OCI-LY1 (cell line): ENCODE data around the gene ECSCR.
"Not testable (repeated sequence)": the region's sequence is repeated elsewhere in the genome, so short reads cannot be mapped to it uniquely, and the experiment has no call there.

Source experiments
- H2AFZ ChIP-seq: fragments of 200-600 bp; sonication (generic), shearing (Covaris generic); 2 replicates; pipeline ENCODE4 v1.6.0; 2014; ENCODE audit warnings: antibody characterized with exemption, mild to moderate bottlenecking, low read length
- H3F3A ChIP-seq: fragments of 200-600 bp; sonication (generic), shearing (Covaris generic); 2 replicates; pipeline ENCODE4 v1.6.0; 2014; ENCODE audit warnings: mild to moderate bottlenecking, antibody characterized with exemption, low read length, moderate library complexity; ENCODE audit not compliant: insufficient read depth
- H3K27ac ChIP-seq: fragments of 200-600 bp; sonication (generic); 2 replicates; pipeline ENCODE4 v1.5.1; 2014; ENCODE audit warnings: low read length, mixed run types, mild to moderate bottlenecking, low read depth; ENCODE audit not compliant: poor library complexity, severe bottlenecking
- H3K27me3 ChIP-seq: fragments of 200-600 bp; sonication (generic); 2 replicates; pipeline ENCODE4 v1.6.0; 2014; ENCODE audit warnings: antibody characterized with exemption, mild to moderate bottlenecking, low read length, moderate library complexity; ENCODE audit not compliant: insufficient read depth
- H3K36me3 ChIP-seq: fragments of 200-600 bp; sonication (generic); 2 replicates; pipeline ENCODE4 v1.6.1; 2014; ENCODE audit warnings: mild to moderate bottlenecking, antibody characterized with exemption, low read length, moderate library complexity, mixed read lengths; ENCODE audit not compliant: insufficient read depth
- H3K4me1 ChIP-seq: fragments of 200-600 bp; sonication (generic); 2 replicates; pipeline ENCODE4 v1.5.1; 2014; ENCODE audit warnings: mild to moderate bottlenecking, low read length, moderate library complexity; ENCODE audit not compliant: insufficient read depth, severe bottlenecking
- H3K4me2 ChIP-seq: fragments of 200-600 bp; sonication (generic), shearing (Covaris generic); 2 replicates; pipeline ENCODE4 v1.6.1; 2014; ENCODE audit warnings: low read length
- H3K4me3 ChIP-seq: fragments of 200-600 bp; sonication (generic); 2 replicates; pipeline ENCODE4 v1.5.1; 2014; ENCODE audit warnings: low read length, low read depth, mild to moderate bottlenecking, mixed read lengths; ENCODE audit not compliant: poor library complexity, severe bottlenecking
- H3K79me2 ChIP-seq: fragments of 200-600 bp; shearing (Covaris generic); 2 replicates; pipeline ENCODE4 v1.6.1; 2016; ENCODE audit warnings: mixed run types, low read length, mixed read lengths; ENCODE audit not compliant: insufficient read depth
- H3K9ac ChIP-seq: fragments of 200-600 bp; sonication (generic), shearing (Covaris generic); 2 replicates; pipeline ENCODE4 v1.6.1; 2014; ENCODE audit warnings: mild to moderate bottlenecking, low read length, mixed read lengths
- H3K9me2 ChIP-seq: fragments of 200-600 bp; sonication (generic), shearing (Covaris generic); 2 replicates; pipeline ENCODE4 v1.6.1; 2014; ENCODE audit warnings: low read depth, mild to moderate bottlenecking, low read length, mixed read lengths
- H3K9me3 ChIP-seq: fragments of 200-600 bp; shearing (Covaris generic); 2 replicates; pipeline ENCODE4 v1.6.1; 2014; ENCODE audit warnings: low read length, mixed read lengths
- H4K20me1 ChIP-seq: fragments of 200-600 bp; sonication (generic), shearing (Covaris generic); 2 replicates; pipeline ENCODE4 v1.6.0; 2016; ENCODE audit warnings: mild to moderate bottlenecking, low read length; ENCODE audit not compliant: insufficient read depth
- EZH2 ChIP-seq: fragments of 200-600 bp; sonication (generic), shearing (Covaris generic); IDR thresholded peaks from 2 replicates; pipeline ENCODE4 v1.8.0; 2017; ENCODE audit warnings: borderline replicate concordance, mixed run types, mild to moderate bottlenecking, antibody characterized with exemption, low read length, moderate library complexity, mixed read lengths
- TF ChIP-seq, protein P1 (sequence below): fragments of 200-600 bp; sonication (generic), shearing (Covaris generic); IDR thresholded peaks from 2 replicates; pipeline ENCODE4 v1.5.1; 2017; ENCODE audit warnings: mild to moderate bottlenecking, antibody characterized with exemption, low read length, moderate library complexity, mixed read lengths

Gene ECSCR

DNA sequence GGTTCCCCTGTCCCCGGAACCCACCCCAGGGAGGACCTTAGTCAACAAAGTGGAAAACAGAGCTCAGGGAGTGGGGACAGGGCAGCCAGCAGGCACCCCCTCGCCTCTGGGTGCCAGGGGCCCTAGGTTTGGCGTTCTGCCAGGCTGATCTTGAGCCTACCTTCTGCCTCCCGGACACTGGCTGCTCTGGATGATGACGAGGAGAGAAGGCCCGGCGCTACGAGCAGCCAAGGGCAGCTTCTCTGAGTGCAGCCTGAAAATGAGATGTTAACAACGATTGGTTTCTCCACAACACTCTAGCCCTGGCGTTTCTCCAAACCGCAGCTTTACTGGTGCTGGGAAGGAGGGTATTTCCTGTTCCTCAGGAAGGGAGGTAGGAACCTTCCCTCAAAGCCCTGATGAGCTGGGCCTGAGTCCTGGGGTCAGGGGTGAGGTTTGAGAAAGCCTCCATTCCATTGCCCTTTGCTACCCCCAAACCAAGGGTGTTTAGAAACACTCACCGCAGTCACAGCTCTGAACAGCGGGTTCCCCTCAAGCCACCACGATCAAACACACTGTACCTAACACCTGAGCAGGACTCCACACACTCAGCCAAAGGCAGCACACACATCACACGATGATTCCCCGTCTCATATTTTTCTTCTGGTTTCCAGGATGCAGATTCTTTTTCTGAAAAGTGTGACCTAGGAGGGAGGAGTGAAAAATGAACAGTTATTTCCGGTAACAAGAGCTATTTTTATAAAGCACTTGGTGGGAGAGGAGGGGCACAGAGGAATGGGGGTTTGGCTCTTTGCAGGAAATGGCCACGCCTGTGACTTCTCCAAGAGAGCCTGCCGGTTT lies 19.7 kb upstream of the ECSCR start, which contains the start of gene STING1:
Gene STING1 (minus strand): TSS at position 709 of the 840 bp plus-strand sequence. CDS start 1,054 bp downstream, outside the sequence.
- H3K9me2 ChIP-seq, result no peaks in the 10 kb centered on the region

DNA sequence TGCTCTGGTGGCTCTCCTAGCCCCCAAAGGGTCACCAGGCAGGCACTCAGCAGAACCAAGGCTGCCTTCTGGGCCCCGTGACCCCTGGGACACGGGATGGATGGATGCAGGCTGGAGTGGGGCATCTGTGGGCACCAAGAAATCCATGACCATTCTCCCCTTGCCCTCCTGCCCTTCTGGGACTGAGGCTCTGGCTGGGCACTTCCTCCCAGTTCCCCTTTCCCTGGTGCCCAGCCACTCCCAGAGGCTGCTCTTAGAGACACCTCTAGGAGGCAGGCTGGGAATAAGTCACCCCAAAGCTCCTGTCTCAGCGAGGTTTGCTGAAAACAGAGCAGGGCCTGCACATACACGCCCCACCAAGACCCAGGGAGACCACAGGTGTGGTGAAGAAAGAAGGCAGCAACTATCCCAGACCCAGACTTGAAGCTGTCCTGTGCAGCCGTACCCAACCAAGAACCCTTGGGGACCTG lies 19.1 kb upstream of the ECSCR start:
- H3K9me3 ChIP-seq, result no peaks in the 10 kb centered on the region
- H3K9ac ChIP-seq, result no peak overlapping the region
- no peak overlapping the region for H3K4me2 ChIP-seq
- H3K36me3 ChIP-seq, result no peaks in the 10 kb centered on the region
- H3K27me3 ChIP-seq, result peaks cover 3% of the 10 kb centered on the region; the same call in 1 of the 2 replicates
- H3K4me3 ChIP-seq, result no peak overlapping the region
- H2AFZ ChIP-seq, result no peak overlapping the region
- no peaks in the 10 kb centered on the region for H3K9me2 ChIP-seq
- no peaks in the 10 kb centered on the region for H4K20me1 ChIP-seq
- H3F3A ChIP-seq, result no peaks in the 10 kb centered on the region
- TF ChIP-seq, protein P1, sequence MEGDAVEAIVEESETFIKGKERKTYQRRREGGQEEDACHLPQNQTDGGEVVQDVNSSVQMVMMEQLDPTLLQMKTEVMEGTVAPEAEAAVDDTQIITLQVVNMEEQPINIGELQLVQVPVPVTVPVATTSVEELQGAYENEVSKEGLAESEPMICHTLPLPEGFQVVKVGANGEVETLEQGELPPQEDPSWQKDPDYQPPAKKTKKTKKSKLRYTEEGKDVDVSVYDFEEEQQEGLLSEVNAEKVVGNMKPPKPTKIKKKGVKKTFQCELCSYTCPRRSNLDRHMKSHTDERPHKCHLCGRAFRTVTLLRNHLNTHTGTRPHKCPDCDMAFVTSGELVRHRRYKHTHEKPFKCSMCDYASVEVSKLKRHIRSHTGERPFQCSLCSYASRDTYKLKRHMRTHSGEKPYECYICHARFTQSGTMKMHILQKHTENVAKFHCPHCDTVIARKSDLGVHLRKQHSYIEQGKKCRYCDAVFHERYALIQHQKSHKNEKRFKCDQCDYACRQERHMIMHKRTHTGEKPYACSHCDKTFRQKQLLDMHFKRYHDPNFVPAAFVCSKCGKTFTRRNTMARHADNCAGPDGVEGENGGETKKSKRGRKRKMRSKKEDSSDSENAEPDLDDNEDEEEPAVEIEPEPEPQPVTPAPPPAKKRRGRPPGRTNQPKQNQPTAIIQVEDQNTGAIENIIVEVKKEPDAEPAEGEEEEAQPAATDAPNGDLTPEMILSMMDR, result no peak
- no peak for TF ChIP-seq EZH2
- no peak overlapping the region for H3K27ac ChIP-seq
- H3K4me1 ChIP-seq, result no peaks in the 10 kb centered on the region
- H3K79me2 ChIP-seq, result no peaks in the 10 kb centered on the region

More for the DNA sequence above, 19.7 kb upstream of the ECSCR start, which contains the start of gene STING1:
- Histone ChIP-seq H3K4me3 (no peak within 1 kb of the TSS), H4K20me1 (no peaks in the 10 kb centered on the region), H3K4me1 (no peaks in the 10 kb centered on the region), H3K4me2 (no peak within 1 kb of the TSS), H3K9me3 (no peaks in the 10 kb centered on the region), H3K36me3 (no peaks in the 10 kb centered on the region), H3K79me2 (no peaks in the 10 kb centered on the region), H3K27ac (no peak within 1 kb of the TSS), H2AFZ (no peak within 1 kb of the TSS), H3K9ac (no peak within 1 kb of the TSS), H3F3A (no peaks in the 10 kb centered on the region), H3K27me3 (peaks cover 8% of the 10 kb centered on the region; the same call in 1 of the 2 replicates)
- TF ChIP-seq, protein P1, result no peak
- TF ChIP-seq EZH2, result no peak

DNA sequence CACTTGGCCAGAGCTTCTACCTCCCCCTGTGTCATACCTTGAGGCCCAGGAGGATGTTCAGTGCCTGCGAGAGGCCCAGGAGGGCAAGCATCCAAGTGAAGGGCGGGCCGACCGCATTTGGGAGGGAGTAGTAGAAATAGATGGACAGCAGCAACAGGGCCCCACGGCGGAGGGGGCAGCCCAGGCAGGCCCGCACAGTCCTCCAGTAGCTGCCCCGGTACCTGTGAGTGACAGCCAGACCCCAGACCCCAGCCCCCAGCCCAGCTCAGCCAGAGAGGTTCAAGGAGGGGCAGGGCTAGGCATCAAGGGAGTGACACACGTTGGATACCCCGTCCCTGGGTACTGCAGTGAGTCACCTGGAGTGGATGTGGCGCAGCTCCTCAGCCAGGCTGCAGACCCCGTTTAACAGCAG lies 18.6 kb upstream of the ECSCR start:
- no peaks in the 10 kb centered on the region for H3K36me3 ChIP-seq
- no peaks in the 10 kb centered on the region for H3K4me1 ChIP-seq
- no peaks in the 10 kb centered on the region for H3F3A ChIP-seq
- H3K9ac ChIP-seq, result no peak overlapping the region
- H2AFZ ChIP-seq, result no peak overlapping the region
- H3K27ac ChIP-seq, result no peak overlapping the region
- H3K4me3 ChIP-seq, result no peak overlapping the region
- H3K9me2 ChIP-seq, result no peaks in the 10 kb centered on the region
- TF ChIP-seq, protein P1, result no peak
- no peak for TF ChIP-seq EZH2
- H3K9me3 ChIP-seq, result no peaks in the 10 kb centered on the region
- H3K79me2 ChIP-seq, result no peaks in the 10 kb centered on the region
- H3K4me2 ChIP-seq, result no peak overlapping the region
- peaks cover 3% of the 10 kb centered on the region; the same call in 1 of the 2 replicates for H3K27me3 ChIP-seq
- no peaks in the 10 kb centered on the region for H4K20me1 ChIP-seq

DNA sequence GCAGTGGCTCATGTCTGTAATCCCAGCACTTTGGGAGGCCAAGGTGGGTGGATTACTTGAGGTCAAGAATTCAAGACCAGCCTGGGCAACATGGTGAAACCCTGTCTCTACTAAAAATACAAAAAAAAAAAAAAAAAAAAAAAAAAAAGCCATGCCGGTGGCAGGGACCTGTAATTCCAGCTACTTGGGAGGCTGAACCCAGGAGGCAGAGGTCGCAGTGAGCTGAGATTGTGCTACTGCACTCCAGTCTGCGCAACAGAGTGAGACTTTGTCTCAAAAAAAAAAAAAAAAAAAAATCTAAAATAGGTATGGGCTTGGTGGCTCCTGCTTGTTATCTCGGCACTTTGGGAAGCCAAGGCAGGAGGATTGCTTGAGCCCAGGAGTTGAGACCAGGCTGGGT lies 17.2 kb upstream of the ECSCR start:
- not testable (repeated sequence) for H3K4me2 ChIP-seq, H3K36me3 ChIP-seq, H3K4me3 ChIP-seq, H3K27ac ChIP-seq, H3K4me1 ChIP-seq, H3K79me2 ChIP-seq, H2AFZ ChIP-seq, H4K20me1 ChIP-seq, H3K27me3 ChIP-seq, H3F3A ChIP-seq, H3K9me2 ChIP-seq, H3K9ac ChIP-seq, H3K9me3 ChIP-seq

DNA sequence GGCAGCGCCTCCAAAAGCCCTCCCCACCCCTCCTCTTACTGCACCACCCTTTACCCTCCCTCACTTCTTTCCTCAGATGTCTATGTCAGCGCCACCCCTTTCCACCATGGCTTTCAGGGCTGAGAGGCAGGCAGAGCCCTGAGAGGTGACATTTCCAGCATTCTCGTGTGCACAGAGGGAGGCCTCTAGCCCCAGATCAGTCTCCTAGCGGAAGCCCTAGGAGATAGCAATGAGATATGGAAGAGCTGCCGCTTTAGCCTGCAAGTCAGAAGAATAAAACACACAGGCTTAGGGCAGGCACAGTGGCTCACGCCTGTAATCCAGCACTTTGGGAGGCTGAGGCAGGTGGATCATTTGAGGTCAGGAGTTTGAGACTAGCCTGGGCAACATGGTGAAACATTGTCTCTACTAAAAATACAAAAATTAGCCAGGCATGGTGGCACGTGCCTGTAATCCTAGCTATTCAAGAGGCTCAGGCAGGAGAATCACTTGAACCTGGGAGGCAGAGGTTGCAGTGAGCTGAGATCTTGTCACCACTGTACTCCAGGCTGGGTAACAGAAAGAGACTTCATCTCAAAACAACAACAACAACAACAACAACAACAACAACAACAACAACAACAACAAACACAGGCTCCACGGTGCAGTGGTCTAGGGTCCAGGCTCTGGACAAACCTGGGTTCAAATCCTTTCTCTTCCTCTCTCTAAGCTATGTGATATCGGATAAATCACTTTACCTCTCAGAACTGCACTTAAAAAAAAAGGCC lies 16.3 kb upstream of the ECSCR start:
- not testable (repeated sequence) for H3K9me2 ChIP-seq, H3K9me3 ChIP-seq, H3K4me2 ChIP-seq, H3K36me3 ChIP-seq, H4K20me1 ChIP-seq, H3F3A ChIP-seq, H3K27ac ChIP-seq, H3K4me3 ChIP-seq, H3K27me3 ChIP-seq, H3K79me2 ChIP-seq, H3K4me1 ChIP-seq, H3K9ac ChIP-seq, H2AFZ ChIP-seq
